Measurements from ENCODE around the gene SYCP2L. TPM values are rescaled to one million over a fixed set of nuclear protein-coding genes. Genes with fewer than 3 reads are reported as not detected.
"Not testable (repeated sequence)": the region's sequence is repeated elsewhere in the genome, so short reads cannot be mapped to it uniquely, and the experiment has no call there.

SYCP2L gene
- total RNA-seq, 1 donor = 0.36 TPM

- Histone ChIP-seq H3K27ac (ENCODE audit: low read depth, low read length) (no peak overlapping the region), H3K4me3 (ENCODE audit: insufficient read depth, low read length) (no peak overlapping the region), H3K4me2 (ENCODE audit: insufficient read depth, low read length) (no peak overlapping the region), H3K9me3 (ENCODE audit: low read depth, low read length) (no peaks in the 10 kb centered on the region), H4K20me1 (ENCODE audit: insufficient read depth, low read length) (no peaks in the 10 kb centered on the region), H2AFZ (ENCODE audit: low read length) (no peak overlapping the region), H3K36me3 (ENCODE audit: insufficient read depth, low read length) (no peaks in the 10 kb centered on the region), H3K27me3 (ENCODE audit: insufficient read depth, low read length) (no peaks in the 10 kb centered on the region), H3K79me2 (ENCODE audit: insufficient read depth, low read length) (no peaks in the 10 kb centered on the region), H3K4me1 (ENCODE audit: insufficient read depth, low read length) (no peaks in the 10 kb centered on the region)
- TF ChIP-seq, protein P1, sequence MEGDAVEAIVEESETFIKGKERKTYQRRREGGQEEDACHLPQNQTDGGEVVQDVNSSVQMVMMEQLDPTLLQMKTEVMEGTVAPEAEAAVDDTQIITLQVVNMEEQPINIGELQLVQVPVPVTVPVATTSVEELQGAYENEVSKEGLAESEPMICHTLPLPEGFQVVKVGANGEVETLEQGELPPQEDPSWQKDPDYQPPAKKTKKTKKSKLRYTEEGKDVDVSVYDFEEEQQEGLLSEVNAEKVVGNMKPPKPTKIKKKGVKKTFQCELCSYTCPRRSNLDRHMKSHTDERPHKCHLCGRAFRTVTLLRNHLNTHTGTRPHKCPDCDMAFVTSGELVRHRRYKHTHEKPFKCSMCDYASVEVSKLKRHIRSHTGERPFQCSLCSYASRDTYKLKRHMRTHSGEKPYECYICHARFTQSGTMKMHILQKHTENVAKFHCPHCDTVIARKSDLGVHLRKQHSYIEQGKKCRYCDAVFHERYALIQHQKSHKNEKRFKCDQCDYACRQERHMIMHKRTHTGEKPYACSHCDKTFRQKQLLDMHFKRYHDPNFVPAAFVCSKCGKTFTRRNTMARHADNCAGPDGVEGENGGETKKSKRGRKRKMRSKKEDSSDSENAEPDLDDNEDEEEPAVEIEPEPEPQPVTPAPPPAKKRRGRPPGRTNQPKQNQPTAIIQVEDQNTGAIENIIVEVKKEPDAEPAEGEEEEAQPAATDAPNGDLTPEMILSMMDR (IDR thresholded peaks at IDR 0.05; ENCODE audit: extremely low read depth, low read depth, low read length) = no peak
- no peak for DNase-seq (ENCODE audit: insufficient read length, low spot score, missing footprints)
Observed at GRCh38 chr6:10981409-10981808, 94.6 kb downstream of the SYCP2L start.

DNA sequence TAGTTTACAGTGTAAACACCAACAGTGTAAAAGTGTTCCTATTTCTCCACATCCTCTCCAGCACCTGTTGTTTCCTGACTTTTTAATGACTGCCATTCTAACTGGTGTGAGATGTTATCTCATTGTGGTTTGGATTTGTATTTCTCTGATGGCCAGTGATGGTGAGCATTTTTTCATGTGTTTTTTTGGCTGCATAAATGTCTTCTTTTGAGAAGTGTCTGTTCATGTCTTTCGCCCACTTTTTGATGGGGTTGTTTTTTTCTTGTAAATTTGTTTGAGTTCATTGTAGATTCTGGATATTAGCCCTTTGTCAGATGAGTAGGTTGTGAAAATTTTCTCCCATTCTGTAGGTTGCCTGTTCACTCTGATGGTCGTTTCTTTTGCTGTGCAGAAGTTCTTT, 98.1 kb downstream of the SYCP2L start:
- H3K4me3 ChIP-seq (ENCODE audit: insufficient read depth, low read length); H2AFZ ChIP-seq (ENCODE audit: low read length); H3K79me2 ChIP-seq (ENCODE audit: insufficient read depth, low read length); H3K27ac ChIP-seq (ENCODE audit: low read depth, low read length); H3K4me2 ChIP-seq (ENCODE audit: insufficient read depth, low read length); H4K20me1 ChIP-seq (ENCODE audit: insufficient read depth, low read length); H3K4me1 ChIP-seq (ENCODE audit: insufficient read depth, low read length); H3K27me3 ChIP-seq (ENCODE audit: insufficient read depth, low read length); H3K36me3 ChIP-seq (ENCODE audit: insufficient read depth, low read length); DNase-seq (ENCODE audit: insufficient read length, low spot score, missing footprints); H3K9me3 ChIP-seq (ENCODE audit: low read depth, low read length): not testable (repeated sequence)

DNA sequence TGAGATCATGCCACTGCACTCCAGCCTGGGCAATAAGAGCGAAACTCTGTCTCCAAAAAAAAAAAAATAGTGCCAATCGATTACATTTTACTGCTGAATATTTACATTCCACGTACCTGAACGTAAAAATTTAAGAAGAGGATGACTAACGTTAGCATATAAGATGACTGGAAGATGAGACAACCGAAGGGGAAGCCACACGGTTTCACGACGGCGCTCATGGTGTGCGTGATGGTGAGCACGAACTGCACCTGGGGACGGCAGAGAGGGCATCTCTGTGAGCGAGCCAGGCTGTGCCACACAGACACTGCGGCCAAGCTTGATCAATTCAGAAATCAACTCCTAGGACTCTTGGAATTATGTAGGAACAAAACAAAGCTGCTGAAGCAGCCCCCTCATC, 102.7 kb downstream of the SYCP2L start:
- no peak overlapping the region for H3K4me2 ChIP-seq (ENCODE audit: insufficient read depth, low read length)
- no peak overlapping the region for H3K27ac ChIP-seq (ENCODE audit: low read depth, low read length)
- no peaks in the 10 kb centered on the region for H3K79me2 ChIP-seq (ENCODE audit: insufficient read depth, low read length)
- TF ChIP-seq, protein P1 (IDR thresholded peaks at IDR 0.05; ENCODE audit: extremely low read depth, low read depth, low read length) = no peak
- H3K9me3 ChIP-seq (ENCODE audit: low read depth, low read length) = no peaks in the 10 kb centered on the region
- H3K4me1 ChIP-seq (ENCODE audit: insufficient read depth, low read length) = no peaks in the 10 kb centered on the region
- no peaks in the 10 kb centered on the region for H3K36me3 ChIP-seq (ENCODE audit: insufficient read depth, low read length)
- H4K20me1 ChIP-seq (ENCODE audit: insufficient read depth, low read length) = no peaks in the 10 kb centered on the region
- no peaks in the 10 kb centered on the region for H3K27me3 ChIP-seq (ENCODE audit: insufficient read depth, low read length)
- H2AFZ ChIP-seq (ENCODE audit: low read length) = no peak overlapping the region
- no peak overlapping the region for H3K4me3 ChIP-seq (ENCODE audit: insufficient read depth, low read length)
- DNase-seq (ENCODE audit: insufficient read length, low spot score, missing footprints) = no peak

DNA sequence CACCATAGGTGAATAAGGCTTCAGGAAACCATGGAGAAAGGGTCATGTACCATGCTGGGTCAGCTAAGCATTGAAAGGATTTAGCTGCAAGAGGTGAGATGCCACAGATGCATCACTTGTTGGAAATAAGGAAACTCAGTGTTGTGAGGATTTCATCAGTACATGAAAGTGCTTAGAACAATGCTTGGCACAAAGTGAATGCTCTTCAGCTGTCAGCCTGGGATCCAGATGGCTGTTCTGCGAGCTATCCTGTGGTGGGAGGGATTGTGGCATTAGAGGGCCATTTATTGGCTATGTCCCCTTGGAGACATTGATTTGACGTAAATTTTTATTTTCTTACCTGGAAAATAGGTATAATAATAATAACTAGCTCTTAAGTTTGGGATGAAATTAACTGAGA, 104.3 kb downstream of the SYCP2L start:
- no peak overlapping the region for H3K4me2 ChIP-seq (ENCODE audit: insufficient read depth, low read length)
- no peaks in the 10 kb centered on the region for H3K4me1 ChIP-seq (ENCODE audit: insufficient read depth, low read length)
- no peaks in the 10 kb centered on the region for H4K20me1 ChIP-seq (ENCODE audit: insufficient read depth, low read length)
- no peaks in the 10 kb centered on the region for H3K36me3 ChIP-seq (ENCODE audit: insufficient read depth, low read length)
- H3K27ac ChIP-seq (ENCODE audit: low read depth, low read length) = no peak overlapping the region
- H3K27me3 ChIP-seq (ENCODE audit: insufficient read depth, low read length) = no peaks in the 10 kb centered on the region
- no peak overlapping the region for H3K4me3 ChIP-seq (ENCODE audit: insufficient read depth, low read length)
- TF ChIP-seq, protein P1 (IDR thresholded peaks at IDR 0.05; ENCODE audit: extremely low read depth, low read depth, low read length) = no peak
- no peak for DNase-seq (ENCODE audit: insufficient read length, low spot score, missing footprints)
- no peak overlapping the region for H2AFZ ChIP-seq (ENCODE audit: low read length)
- no peaks in the 10 kb centered on the region for H3K9me3 ChIP-seq (ENCODE audit: low read depth, low read length)
- no peaks in the 10 kb centered on the region for H3K79me2 ChIP-seq (ENCODE audit: insufficient read depth, low read length)
